ENCODE results near the gene FBXL15.
A peak's percentile ranks its signal among the peaks of the same experiment; 100 is the strongest.

Gene FBXL15

DNA sequence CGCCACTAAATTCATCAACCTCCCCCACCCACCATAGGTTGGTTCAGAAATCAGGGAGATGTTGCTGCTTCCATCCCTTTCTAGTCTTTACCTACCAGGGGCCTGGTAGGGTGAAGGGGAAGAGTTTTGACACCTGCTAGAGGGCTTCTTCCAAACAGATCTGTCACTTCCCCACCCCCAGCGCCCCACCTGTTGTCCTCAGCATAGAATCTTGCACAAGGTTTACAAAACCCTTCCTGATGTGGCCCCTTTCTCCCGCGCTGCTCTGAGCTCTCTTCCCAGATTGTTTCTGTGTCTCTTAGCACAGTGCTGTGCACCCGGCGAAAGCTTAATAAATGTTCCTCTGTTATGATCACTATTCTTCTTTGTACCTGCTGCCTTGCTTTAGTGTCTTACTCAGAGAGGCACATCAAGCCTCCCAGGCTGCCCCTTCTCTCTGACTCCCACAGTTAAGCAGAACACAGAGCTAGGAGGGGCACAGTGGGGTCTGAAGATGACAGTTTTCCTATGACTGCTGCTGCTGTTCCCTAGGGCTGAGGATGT lies 41.9 kb downstream of the FBXL15 start:
- no peak for DNase-seq (ENCODE audit: low read depth)
- H3K4me3 ChIP-seq (ENCODE audit: low read depth, low read length) = no peak overlapping the region

DNA sequence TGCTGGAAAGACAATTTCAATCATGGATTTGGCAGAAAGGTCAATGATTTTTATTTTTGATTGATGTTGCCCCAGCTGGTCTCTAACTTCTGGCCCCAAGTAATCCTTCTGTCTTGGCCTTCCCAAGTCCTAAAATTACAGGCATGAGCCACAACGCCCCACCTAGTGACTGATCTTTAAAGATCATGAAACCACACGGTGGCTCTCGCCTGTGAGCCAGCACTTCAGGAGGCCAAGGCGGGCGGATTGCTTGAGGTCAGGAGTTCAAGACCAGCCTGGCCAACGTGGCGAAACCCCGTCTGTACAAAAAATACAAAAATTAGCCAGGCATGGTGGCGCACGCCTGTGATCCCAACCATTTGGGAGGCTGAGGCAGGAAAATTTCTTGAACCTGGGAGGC lies 43.3 kb downstream of the FBXL15 start:
- TF ChIP-seq POLR2A (IDR thresholded peaks at IDR 0.05; ENCODE audit: extremely low read depth, insufficient read length) = no peak
- TF ChIP-seq, protein P1, sequence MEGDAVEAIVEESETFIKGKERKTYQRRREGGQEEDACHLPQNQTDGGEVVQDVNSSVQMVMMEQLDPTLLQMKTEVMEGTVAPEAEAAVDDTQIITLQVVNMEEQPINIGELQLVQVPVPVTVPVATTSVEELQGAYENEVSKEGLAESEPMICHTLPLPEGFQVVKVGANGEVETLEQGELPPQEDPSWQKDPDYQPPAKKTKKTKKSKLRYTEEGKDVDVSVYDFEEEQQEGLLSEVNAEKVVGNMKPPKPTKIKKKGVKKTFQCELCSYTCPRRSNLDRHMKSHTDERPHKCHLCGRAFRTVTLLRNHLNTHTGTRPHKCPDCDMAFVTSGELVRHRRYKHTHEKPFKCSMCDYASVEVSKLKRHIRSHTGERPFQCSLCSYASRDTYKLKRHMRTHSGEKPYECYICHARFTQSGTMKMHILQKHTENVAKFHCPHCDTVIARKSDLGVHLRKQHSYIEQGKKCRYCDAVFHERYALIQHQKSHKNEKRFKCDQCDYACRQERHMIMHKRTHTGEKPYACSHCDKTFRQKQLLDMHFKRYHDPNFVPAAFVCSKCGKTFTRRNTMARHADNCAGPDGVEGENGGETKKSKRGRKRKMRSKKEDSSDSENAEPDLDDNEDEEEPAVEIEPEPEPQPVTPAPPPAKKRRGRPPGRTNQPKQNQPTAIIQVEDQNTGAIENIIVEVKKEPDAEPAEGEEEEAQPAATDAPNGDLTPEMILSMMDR (IDR thresholded peaks at IDR 0.05; ENCODE audit: low read depth, low read length) = no peak
- TF ChIP-seq, protein P2, sequence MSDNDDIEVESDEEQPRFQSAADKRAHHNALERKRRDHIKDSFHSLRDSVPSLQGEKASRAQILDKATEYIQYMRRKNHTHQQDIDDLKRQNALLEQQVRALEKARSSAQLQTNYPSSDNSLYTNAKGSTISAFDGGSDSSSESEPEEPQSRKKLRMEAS (IDR thresholded peaks at IDR 0.05; ENCODE audit: low read depth, low read length) = no peak
- TF ChIP-seq MYC (IDR thresholded peaks at IDR 0.05; ENCODE audit: low read depth, low read length) = no peak
- DNase-seq (ENCODE audit: low read depth) = no peak
- no peak overlapping the region for H3K4me3 ChIP-seq (ENCODE audit: low read depth, low read length)

More for the DNA sequence above, 41.9 kb downstream of the FBXL15 start:
- TF ChIP-seq POLR2A (IDR thresholded peaks at IDR 0.05; ENCODE audit: extremely low read depth, insufficient read length) (no peak), MYC (IDR thresholded peaks at IDR 0.05; ENCODE audit: low read depth, low read length) (no peak)
- TF ChIP-seq, protein P1 (IDR thresholded peaks at IDR 0.05; ENCODE audit: low read depth, low read length) = no peak
- TF ChIP-seq, protein P2 (IDR thresholded peaks at IDR 0.05; ENCODE audit: low read depth, low read length) = no peak

DNA sequence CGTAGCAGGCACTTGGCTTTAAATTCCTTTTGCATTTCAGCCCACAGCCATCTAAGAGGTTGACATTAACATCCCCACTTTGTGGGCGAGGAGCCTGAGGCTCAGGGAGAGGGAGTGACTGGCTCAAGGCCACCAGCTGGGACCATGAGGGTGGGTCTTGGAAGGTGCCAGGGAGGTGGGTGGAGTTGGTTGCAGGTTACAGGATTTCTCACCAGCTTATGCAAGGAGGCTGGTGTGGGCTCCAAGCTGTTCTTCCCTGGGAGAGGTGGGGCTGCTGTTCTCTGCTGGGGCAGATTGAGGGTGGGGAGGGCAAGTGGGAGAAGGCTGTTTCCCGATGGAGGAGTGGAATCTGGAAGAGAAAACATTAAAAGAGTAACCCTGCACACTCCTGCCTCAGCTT lies 44.8 kb downstream of the FBXL15 start:
- no peak overlapping the region for H3K4me3 ChIP-seq (ENCODE audit: low read depth, low read length)
- DNase-seq (ENCODE audit: low read depth) = no peak
- TF ChIP-seq, protein P1 (IDR thresholded peaks at IDR 0.05; ENCODE audit: low read depth, low read length) = no peak
- no peak for TF ChIP-seq POLR2A (IDR thresholded peaks at IDR 0.05; ENCODE audit: extremely low read depth, insufficient read length)
- TF ChIP-seq, protein P2 (IDR thresholded peaks at IDR 0.05; ENCODE audit: low read depth, low read length) = no peak
- no peak for TF ChIP-seq MYC (IDR thresholded peaks at IDR 0.05; ENCODE audit: low read depth, low read length)

DNA sequence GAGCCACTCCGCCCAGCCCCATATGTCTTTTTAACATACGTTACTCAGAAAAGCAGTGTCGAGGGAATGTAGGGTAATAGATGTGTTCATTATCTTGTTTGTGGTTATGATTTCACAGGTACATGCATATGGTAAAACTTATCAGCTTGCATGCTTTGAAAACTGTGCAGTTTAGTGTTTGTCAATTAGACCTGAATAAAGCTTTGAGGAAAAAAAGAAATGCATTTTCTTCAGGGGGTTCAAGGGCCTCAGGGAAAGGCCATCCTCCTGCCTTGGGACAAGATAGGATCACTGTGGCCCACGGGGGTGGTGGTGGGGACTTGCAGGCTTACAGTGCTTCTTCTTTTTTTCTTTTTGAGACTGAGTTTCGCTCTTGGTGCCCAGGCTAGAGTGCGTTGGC lies 46.7 kb downstream of the FBXL15 start:
- DNase-seq (ENCODE audit: low read depth) = no peak
- TF ChIP-seq, protein P1 (IDR thresholded peaks at IDR 0.05; ENCODE audit: low read depth, low read length) = no peak
- TF ChIP-seq MYC (IDR thresholded peaks at IDR 0.05; ENCODE audit: low read depth, low read length) (no peak), POLR2A (IDR thresholded peaks at IDR 0.05; ENCODE audit: extremely low read depth, insufficient read length) (no peak)
- TF ChIP-seq, protein P2 (IDR thresholded peaks at IDR 0.05; ENCODE audit: low read depth, low read length) = no peak
- no peak overlapping the region for H3K4me3 ChIP-seq (ENCODE audit: low read depth, low read length)

DNA sequence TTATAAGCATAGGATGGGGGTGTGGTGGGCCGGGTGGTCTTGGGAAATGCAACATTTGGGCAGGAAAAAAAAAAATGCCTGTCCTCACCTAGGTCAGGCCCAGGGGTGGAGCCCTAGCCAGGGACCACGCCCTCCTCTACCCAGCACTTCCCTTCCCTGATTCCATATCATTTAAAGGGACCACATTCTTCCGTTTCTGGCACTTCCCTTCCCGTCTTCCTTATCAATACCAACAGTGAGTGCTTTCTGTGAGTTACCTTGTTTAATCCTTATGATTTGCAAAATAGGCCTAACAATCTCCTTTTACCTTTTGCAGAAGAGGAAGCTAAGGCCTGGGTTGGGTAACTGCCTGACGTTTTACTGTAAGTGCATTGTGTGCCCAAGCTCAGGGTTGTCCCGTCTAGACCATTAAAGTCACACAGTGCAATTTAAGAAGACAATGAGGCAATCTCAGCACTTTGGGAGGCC lies 47.4 kb downstream of the FBXL15 start:
- no peak for TF ChIP-seq POLR2A (IDR thresholded peaks at IDR 0.05; ENCODE audit: extremely low read depth, insufficient read length)
- no peak for TF ChIP-seq MYC (IDR thresholded peaks at IDR 0.05; ENCODE audit: low read depth, low read length)
- TF ChIP-seq, protein P2 (IDR thresholded peaks at IDR 0.05; ENCODE audit: low read depth, low read length) = no peak
- TF ChIP-seq, protein P1 (IDR thresholded peaks at IDR 0.05; ENCODE audit: low read depth, low read length) = no peak
- DNase-seq (ENCODE audit: low read depth) = peak; percentile 73
- no peak overlapping the region for H3K4me3 ChIP-seq (ENCODE audit: low read depth, low read length)

Measured in NB4 (cell line).